Measurements from ENCODE around the gene ADIPOR2.

Gene ADIPOR2

DNA sequence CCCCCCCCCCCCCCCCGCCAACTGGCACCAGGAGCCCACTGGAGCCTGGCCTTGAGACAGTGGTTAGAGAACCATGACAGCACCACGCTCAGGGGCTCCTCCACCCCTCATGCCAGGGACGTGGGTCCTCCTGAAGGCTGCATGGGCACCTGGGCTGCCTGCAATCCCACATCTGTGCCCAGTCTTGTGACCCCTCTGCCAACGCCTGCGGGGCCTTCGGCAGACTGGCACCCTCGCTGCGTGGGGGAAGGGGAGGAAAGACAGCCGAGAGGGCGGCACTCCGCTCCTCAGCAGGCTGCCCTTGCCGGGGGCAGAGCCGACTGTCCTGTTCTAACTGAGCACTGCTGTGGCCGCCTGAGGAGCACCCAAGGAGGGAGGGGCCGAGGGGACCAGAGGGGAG is 135.5 kb downstream of the ADIPOR2 start:
- H3K9me3 ChIP-seq (ENCODE audit: insufficient read depth, low read length) = no peaks in the 10 kb centered on the region
- H3K4me1 ChIP-seq (ENCODE audit: insufficient read depth, insufficient read length) = peaks cover 21% of the 10 kb centered on the region
- no peak overlapping the region for H3K4me3 ChIP-seq (ENCODE audit: insufficient read length, low read depth)
- no peaks in the 10 kb centered on the region for H3K36me3 ChIP-seq (ENCODE audit: insufficient read depth, insufficient read length, low read length)
- H3K9ac ChIP-seq (ENCODE audit: insufficient read length, low read depth) = no peak overlapping the region
- H3K27me3 ChIP-seq (ENCODE audit: insufficient read depth, insufficient read length) = peaks cover 16% of the 10 kb centered on the region
- no peak for TF ChIP-seq ZNF274 (IDR thresholded peaks at IDR 0.05; ENCODE audit: low read depth, low read length)
- no peak for TF ChIP-seq SUZ12 (IDR thresholded peaks at IDR 0.05; ENCODE audit: extremely low read depth, insufficient read depth, insufficient read length)
- no peak for TF ChIP-seq YY1 (IDR thresholded peaks at IDR 0.05; ENCODE audit: insufficient read depth, insufficient read length)
- DNase-seq (ENCODE audit: low read depth, low spot score) = no peak

DNA sequence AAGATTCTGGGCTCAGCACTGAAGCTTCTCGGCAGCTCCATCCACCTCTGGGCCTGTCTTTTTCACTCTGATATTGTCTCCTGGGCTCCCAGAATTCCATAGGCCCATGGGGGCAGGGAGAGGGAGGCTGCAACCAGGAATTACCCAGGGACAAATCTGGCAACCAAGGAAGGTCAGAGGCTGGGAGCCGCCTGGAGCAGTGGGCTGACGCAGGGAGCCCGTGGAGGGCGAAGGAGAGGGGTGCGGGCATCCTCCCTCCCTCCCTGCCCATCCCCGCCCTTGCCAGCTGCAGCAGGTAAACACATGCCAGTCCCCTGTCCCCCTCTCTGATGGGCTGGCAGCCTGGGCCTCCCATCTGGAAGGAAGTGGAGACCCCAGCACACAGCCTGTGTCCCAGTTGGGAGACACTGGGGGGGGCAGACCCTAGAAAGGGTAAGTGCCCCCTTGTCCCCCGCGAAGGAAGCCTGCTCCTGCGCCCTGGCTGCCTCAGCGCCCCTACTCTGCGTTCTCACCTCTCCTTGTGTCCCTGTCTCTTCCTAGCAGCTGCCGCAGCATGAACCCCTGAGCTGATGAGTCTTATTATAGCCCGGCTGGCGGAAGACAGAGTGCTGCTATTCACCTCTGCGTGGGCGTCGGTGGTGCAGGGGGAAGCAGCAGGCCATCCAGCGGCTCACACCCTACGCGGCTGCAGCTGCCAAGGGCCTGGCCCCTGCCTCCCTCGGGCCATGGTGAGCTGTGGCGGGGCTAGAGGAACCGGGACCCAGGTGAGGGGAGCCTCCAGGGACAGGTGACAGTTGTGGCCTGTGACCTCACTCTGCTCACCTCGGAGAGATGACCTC is 136.2 kb downstream of the ADIPOR2 start:
- Histone ChIP-seq H3K4me3 (ENCODE audit: insufficient read length, low read depth) (no peak overlapping the region), H3K36me3 (ENCODE audit: insufficient read depth, insufficient read length, low read length) (no peaks in the 10 kb centered on the region), H3K27me3 (ENCODE audit: insufficient read depth, insufficient read length) (peaks cover 11% of the 10 kb centered on the region), H3K4me1 (ENCODE audit: insufficient read depth, insufficient read length) (peaks cover 17% of the 10 kb centered on the region), H3K9ac (ENCODE audit: insufficient read length, low read depth) (no peak overlapping the region), H3K9me3 (ENCODE audit: insufficient read depth, low read length) (no peaks in the 10 kb centered on the region)
- TF ChIP-seq SUZ12 (IDR thresholded peaks at IDR 0.05; ENCODE audit: extremely low read depth, insufficient read depth, insufficient read length) = no peak
- no peak for TF ChIP-seq YY1 (IDR thresholded peaks at IDR 0.05; ENCODE audit: insufficient read depth, insufficient read length)
- no peak for DNase-seq (ENCODE audit: low read depth, low spot score)

DNA sequence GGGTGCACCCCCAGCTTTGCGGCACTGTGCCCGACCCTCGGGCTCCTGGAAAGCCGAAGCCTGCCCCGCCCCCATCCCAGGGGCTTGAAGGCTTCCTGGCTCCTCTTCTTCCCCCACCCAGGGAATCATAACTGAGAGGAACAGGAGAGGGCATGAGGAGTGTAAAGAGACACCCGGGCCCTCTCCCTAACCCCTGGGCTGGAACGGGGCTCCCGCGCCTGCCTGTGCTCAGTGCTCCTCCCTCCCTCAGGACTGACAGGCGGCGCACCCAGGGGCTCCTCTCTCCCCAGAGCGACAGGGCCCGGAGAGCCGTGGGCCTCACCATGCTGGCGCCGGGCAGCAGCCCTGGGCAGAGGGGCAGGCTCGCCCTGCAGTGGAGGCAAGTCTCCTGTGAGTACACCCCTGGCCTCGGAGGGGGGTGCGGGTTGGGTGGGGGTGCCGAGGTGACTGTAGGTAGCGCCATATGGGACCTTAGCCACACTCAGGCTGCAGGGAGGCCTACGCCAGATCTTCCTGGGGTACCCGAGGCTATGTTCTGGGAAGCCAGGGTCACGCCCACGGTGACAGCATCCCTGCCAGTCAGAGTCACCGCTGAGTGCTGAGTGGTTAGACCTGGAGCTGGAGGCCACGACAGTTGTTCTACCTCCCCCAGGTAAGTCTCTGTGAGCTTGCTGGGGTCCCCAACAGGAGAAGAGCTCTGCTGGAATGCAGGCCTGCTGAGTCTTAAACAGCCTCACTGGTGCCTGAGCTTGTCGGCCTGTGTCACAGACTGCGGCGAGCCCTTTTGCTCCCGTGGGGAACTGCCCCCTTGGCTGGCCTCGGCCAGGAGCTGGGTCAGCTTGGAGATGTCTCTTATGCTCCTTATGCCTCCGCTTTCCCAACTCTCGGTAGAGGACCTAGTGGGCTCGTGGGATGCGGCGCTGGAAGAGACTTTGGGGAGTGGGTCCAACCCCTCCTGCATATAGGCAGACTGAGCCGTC is 137.2 kb downstream of the ADIPOR2 start:
- no peak for DNase-seq (ENCODE audit: low read depth, low spot score)
- H3K4me1 ChIP-seq (ENCODE audit: insufficient read depth, insufficient read length) = peaks cover 13% of the 10 kb centered on the region
- no peak overlapping the region for H3K9ac ChIP-seq (ENCODE audit: insufficient read length, low read depth)
- peaks cover 4% of the 10 kb centered on the region for H3K27me3 ChIP-seq (ENCODE audit: insufficient read depth, insufficient read length)
- H3K4me3 ChIP-seq (ENCODE audit: insufficient read length, low read depth) = no peak overlapping the region
- no peaks in the 10 kb centered on the region for H3K9me3 ChIP-seq (ENCODE audit: insufficient read depth, low read length)
- H3K36me3 ChIP-seq (ENCODE audit: insufficient read depth, insufficient read length, low read length) = no peaks in the 10 kb centered on the region
- TF ChIP-seq ZNF274 (IDR thresholded peaks at IDR 0.05; ENCODE audit: low read depth, low read length) (no peak), SUZ12 (IDR thresholded peaks at IDR 0.05; ENCODE audit: extremely low read depth, insufficient read depth, insufficient read length) (no peak), YY1 (IDR thresholded peaks at IDR 0.05; ENCODE audit: insufficient read depth, insufficient read length) (no peak)

DNA sequence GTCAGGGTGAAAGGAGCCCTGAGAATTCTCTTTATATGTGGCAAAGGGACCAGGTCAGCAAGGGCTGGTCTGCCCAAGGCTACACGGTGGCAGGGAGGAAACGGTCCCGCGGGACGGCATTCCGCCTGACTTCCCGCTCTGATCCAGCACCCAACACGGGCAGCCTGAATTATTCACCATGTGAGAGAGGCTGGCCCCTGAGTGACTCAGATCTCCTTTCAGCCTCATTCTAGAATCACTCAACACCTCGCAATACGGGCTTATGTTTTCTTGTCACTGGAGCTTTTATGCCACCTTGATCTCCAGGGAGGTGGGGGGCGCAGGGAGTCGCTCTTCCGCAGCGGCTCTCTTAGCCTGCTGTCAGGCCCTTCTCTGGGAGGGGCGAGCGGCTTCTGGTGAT is 138.0 kb downstream of the ADIPOR2 start:
- Histone ChIP-seq H3K4me3 (ENCODE audit: insufficient read length, low read depth) (no peak overlapping the region), H3K9ac (ENCODE audit: insufficient read length, low read depth) (no peak overlapping the region), H3K9me3 (ENCODE audit: insufficient read depth, low read length) (no peaks in the 10 kb centered on the region), H3K27me3 (ENCODE audit: insufficient read depth, insufficient read length) (peaks cover 2% of the 10 kb centered on the region), H3K36me3 (ENCODE audit: insufficient read depth, insufficient read length, low read length) (no peaks in the 10 kb centered on the region), H3K4me1 (ENCODE audit: insufficient read depth, insufficient read length) (peaks cover 13% of the 10 kb centered on the region)
- DNase-seq (ENCODE audit: low read depth, low spot score) = no peak
- TF ChIP-seq YY1 (IDR thresholded peaks at IDR 0.05; ENCODE audit: insufficient read depth, insufficient read length) = no peak
- no peak for TF ChIP-seq ZNF274 (IDR thresholded peaks at IDR 0.05; ENCODE audit: low read depth, low read length)
- TF ChIP-seq SUZ12 (IDR thresholded peaks at IDR 0.05; ENCODE audit: extremely low read depth, insufficient read depth, insufficient read length) = no peak

DNA sequence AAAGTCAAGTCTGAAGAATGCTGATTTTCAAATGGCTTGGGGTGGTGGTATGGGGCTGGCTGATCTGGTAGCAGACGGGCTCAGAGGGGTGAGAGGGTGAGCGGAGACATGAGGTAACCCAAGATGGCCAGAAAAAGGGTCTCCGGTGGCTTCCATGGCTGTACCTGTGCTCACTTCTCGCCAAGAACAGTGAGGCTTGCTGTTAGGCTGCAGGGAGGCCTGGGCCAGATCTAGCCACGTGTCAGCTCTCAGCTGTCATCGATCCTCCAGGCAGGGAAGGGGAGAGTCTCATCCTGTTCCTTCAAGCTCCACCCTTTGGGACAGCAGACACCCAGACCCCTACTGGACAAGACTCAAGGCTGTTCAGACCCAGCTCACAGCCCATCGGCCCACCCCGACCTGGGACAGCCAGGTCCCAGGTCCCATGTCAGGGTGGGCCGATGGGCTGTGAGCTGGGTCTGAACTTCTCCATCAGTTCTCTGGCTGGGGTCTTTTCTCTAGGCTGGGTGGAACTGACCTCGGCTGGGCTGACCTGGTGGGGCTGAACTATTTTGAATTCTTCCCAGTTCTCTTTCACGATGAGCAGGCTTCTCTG is 138.5 kb downstream of the ADIPOR2 start:
- DNase-seq (ENCODE audit: low read depth, low spot score) = no peak
- no peak overlapping the region for H3K9ac ChIP-seq (ENCODE audit: insufficient read length, low read depth)
- H3K36me3 ChIP-seq (ENCODE audit: insufficient read depth, insufficient read length, low read length) = no peaks in the 10 kb centered on the region
- H3K4me1 ChIP-seq (ENCODE audit: insufficient read depth, insufficient read length) = peaks cover 13% of the 10 kb centered on the region
- H3K27me3 ChIP-seq (ENCODE audit: insufficient read depth, insufficient read length) = peaks cover 2% of the 10 kb centered on the region
- no peaks in the 10 kb centered on the region for H3K9me3 ChIP-seq (ENCODE audit: insufficient read depth, low read length)
- TF ChIP-seq SUZ12 (IDR thresholded peaks at IDR 0.05; ENCODE audit: extremely low read depth, insufficient read depth, insufficient read length) = no peak
- no peak for TF ChIP-seq YY1 (IDR thresholded peaks at IDR 0.05; ENCODE audit: insufficient read depth, insufficient read length)
- TF ChIP-seq ZNF274 (IDR thresholded peaks at IDR 0.05; ENCODE audit: low read depth, low read length) = no peak
- H3K4me3 ChIP-seq (ENCODE audit: insufficient read length, low read depth) = no peak overlapping the region

DNA sequence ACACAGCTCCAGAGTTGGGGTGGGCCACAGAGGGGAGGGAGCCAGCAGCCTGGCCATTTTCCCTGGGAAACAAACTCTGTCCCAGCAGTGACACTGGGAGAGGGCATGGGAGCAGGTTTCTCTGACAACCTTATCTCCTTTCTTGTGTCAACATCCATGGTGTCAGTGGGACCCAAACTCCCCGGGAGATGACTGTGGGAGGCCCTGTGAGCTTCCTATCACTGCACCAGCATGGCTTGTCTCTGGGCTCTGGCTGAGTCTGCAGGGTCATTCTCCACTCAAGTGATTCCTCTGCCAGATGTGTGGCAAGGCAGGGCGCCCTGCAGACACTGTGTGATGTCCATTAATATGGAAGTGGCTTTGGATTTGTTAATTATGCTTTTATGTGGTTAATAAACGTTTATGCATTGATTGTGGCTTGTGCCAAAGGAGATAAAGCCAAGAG is 139.6 kb downstream of the ADIPOR2 start:
- Histone ChIP-seq H3K9me3 (ENCODE audit: insufficient read depth, low read length) (no peaks in the 10 kb centered on the region), H3K4me1 (ENCODE audit: insufficient read depth, insufficient read length) (peaks cover 13% of the 10 kb centered on the region), H3K9ac (ENCODE audit: insufficient read length, low read depth) (no peak overlapping the region), H3K4me3 (ENCODE audit: insufficient read length, low read depth) (no peak overlapping the region), H3K27me3 (ENCODE audit: insufficient read depth, insufficient read length) (peaks cover 2% of the 10 kb centered on the region), H3K36me3 (ENCODE audit: insufficient read depth, insufficient read length, low read length) (no peaks in the 10 kb centered on the region)
- TF ChIP-seq ZNF274 (IDR thresholded peaks at IDR 0.05; ENCODE audit: low read depth, low read length) = no peak
- DNase-seq (ENCODE audit: low read depth, low spot score) = no peak
